NCI-H1105 (cell line): Measurements from ENCODE around the gene TNNT2.
A peak's percentile ranks its signal among the peaks of the same experiment; 100 is the strongest.

Experiments used
- DNase-seq: peaks from one replicate; lab custom pipeline; 2025; lab: John Stamatoyannopoulos, UW

The TNNT2 gene

GRCh38 chr1:201313086-201313485 is 64.4 kb downstream of the TNNT2 start:
- no peak for DNase-seq

DNA sequence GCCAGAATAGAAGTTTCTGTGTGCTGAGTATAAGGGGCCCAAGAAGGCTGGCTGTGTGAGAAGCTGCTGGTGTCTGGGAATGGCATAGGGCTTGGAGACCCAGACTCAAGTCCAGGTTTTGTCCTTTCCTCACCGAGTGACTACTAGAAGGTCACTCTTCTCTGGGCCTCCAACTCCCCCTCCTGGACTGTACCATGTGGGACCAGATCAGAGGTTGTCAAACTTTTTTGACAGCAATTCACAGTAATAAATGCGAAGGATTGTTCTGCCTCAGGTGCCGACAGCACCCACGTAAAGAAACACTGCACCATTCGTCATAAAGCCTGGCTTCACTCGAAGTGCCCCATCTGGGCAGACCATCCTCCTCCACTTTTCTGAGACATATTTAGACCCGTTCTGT is 65.2 kb downstream of the TNNT2 start:
- no peak for DNase-seq

DNA sequence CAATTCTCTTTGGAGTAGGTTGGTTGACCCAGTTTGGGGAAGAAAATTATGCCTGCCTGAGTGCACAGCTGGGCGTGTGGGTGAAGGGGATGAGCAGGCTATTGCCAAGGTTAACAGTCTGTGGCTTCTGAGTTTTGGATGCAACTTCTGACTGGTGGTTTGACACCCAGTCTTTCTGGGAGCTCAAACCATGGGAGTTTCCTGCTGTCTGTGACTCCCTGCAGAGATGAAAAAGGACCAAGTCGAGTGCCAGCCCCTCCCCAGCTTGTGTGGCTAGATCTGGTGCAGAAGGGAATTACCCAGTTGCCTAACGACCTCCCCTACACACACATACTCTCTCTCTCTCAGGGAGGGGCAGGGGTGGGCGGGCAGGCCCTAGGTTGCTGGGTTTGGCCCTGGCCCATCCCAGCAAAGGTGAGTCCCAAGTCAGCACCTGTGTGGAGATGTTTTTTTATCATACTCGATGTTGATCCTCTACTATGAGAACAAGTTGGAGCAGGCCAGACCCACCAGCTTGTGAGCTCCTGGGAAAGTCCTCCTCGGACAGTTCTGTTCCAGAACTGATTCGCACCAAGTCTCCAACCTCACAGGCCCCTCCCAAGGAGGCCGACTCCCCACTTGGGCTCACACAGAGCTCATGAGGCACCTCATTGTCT is 66.0 kb downstream of the TNNT2 start:
- DNase-seq = no peak

DNA sequence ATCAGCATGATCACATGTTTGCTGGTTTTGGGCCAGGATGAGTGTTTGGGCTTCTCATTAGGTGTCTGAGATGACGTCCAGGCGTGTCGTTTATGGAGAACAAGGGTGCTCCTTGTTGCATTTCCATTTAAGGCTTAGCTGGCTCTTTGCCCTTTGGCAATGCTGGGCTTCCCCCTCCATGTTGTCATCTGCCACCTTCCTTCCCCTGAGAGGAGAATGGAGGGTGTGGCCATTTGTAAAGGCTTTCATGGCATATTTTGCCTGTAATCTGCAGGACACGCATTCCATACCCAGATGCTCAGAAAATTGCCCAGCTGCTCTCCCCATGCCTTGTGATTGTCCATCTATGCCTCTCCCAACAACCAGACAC is 66.5 kb downstream of the TNNT2 start:
- peak; percentile 94 for DNase-seq

DNA sequence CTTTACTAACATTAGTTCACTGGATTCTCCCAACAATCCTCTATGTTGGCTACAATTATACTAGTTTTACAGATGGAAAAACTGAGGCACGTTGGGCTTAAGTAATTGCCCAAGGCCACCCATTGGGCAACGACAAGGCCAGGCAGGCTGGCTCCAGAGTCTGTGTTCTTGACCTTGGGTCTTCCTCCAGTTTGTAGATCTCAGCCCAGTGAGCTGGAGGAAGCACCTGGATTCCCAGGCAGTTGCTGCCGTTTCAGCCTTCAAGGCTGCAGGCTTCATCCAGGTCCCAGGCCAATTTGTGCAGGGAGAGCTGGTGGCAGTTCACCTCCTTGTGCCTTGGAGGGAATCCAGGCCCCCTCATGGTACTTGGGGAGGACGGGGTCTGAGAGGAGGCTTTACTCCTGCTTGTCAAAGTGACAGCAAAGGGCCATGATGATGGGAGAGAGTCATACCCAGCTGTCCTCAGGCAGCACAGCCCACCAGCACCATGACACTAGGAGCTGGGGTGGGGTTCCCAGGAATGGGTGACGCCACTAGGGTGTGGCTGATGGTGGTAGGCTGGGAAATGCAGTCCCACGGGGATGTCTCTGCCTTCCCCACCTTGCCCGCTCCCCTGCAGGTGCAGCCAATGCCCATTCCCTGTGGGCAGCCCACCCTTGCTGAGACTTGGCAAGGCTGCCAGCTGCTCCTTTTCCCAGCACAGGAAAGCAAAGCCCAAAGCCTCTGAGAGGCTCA is 67.1 kb downstream of the TNNT2 start:
- no peak for DNase-seq

DNA sequence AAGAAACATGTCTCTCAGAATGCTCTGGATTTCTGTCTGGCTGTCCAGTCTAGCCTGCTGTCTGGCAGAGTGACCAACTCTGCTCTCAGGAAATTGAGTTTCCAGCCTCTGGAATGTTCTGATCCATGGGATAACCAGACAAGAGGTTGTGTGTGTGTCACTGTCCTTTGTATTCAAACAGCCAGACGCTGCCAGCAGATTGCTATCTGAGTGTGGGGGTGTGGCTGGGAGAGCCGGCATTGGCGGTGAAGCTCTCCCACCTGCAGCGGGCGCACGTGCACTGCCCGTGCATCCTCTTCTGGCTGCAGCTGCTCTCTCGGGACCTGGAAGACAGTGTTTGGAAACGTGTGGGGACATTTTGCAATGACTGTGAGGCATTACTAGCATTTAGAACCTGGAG is 68.1 kb downstream of the TNNT2 start:
- peak; percentile 82 for DNase-seq
